Ovary (tissue), 9 donors: ENCODE data around the gene PIK3R1. TPM values are rescaled to one million over a fixed set of nuclear protein-coding genes. Genes with fewer than 3 reads are reported as not detected.

Source experiments
- DNase-seq, 5 donors: peaks; one replicate each; pipeline ENCODE4 v3.0.0-alpha.2; 2019 to 2020
- H3K27ac ChIP-seq, 2 donors: fragments of 200-600 bp; one replicate each; pipeline versions ENCODE4 v1.5.1 to v1.8.0; 2019 to 2022
- H3K27me3 ChIP-seq: fragments of 200-600 bp; one replicate; pipeline ENCODE4 v1.8.0; 2022
- H3K36me3 ChIP-seq: fragments of 200-600 bp; sonication (generic); one replicate; pipeline ENCODE4 v1.5.1; 2019
- H3K4me1 ChIP-seq: one replicate; pipeline ENCODE4 v1.8.1; 2013; ENCODE audit warnings: mild to moderate bottlenecking, moderate library complexity; ENCODE audit not compliant: insufficient read depth
- H3K4me3 ChIP-seq: fragments of 200-600 bp; sonication (generic); one replicate; pipeline ENCODE4 v1.5.1; 2017
- H3K9me3 ChIP-seq, 2 donors: fragments of 200-600 bp in 1 of 2; sonication (generic) in 1 of 2; one replicate each; pipeline versions ENCODE4 v1.5.1 to v1.8.1; 2013 to 2019; ENCODE audit warnings: mild to moderate bottlenecking in 1 of 2, moderate library complexity in 1 of 2
- EP300 ChIP-seq: sonication (generic); formaldehyde crosslinking; IDR thresholded peaks from one replicate; pipeline ENCODE4 v1.6.1; 2017; ENCODE audit warnings: antibody characterized with exemption
- POLR2A ChIP-seq: fragments of 450-650 bp; IDR thresholded peaks from one replicate; pipeline ENCODE4 v1.6.1; 2017; ENCODE audit warnings: antibody characterized with exemption, mild to moderate bottlenecking, moderate library complexity
- WGBS, 3 donors: extraction: QIAGEN DNeasy Blood & Tissue Kit in 1 of 3; methylation state at CpG; one replicate each; pipeline versions ENCODE4 v1.1.5 to v1.1.7; 2013 to 2017; 5-methylcytosine and 5-hydroxymethylcytosine counted together
- intact Hi-C, 4 donors: fragments of 100-400 bp; cut with DNase I; formaldehyde crosslinking; loops; one replicate each; pipeline versions ENCODE4 v1.11.0 to v1.15.1; 2022 to 2023
- polyA plus RNA-seq, 2 donors: library from polyadenylated mRNA; stranded (reverse); fragments of 200-250 nt in 1 of 2; fragments of 350-450 nt in 1 of 2; fragmentation: Illumina TruSeq in 1 of 2; extraction: RNeasy Lipid Tissue Mini Kit (QIAGEN cat#74804) in 1 of 2; gene quantifications; one replicate each; pipeline ENCODE4 v1.2.3, GENCODE V29; 2013 to 2014
- total RNA-seq, 7 donors: library from RNA; depleted of rRNA in 2 of 7; stranded (reverse); fragments of >200 nt in 2 of 7; fragmentation: NEBNext Ultra II Directional in 3 of 7; extraction: Animal tissue kit (Norgen Biotek cat#: 25700) in 3 of 7; gene quantifications; one replicate each; pipeline versions ENCODE4 v1.1.0 to v1.2.4, GENCODE V29; 2016 to 2023
- TF ChIP-seq, protein P1 (sequence below), 3 donors: fragments of 450-650 bp in 2 of 3; fragments of 200-600 bp in 1 of 3; IDR thresholded peaks; one replicate each; pipeline versions ENCODE4 v1.5.1 to v1.8.0; 2016 to 2022; ENCODE audit warnings: antibody characterized with exemption in 3 of 3, mild to moderate bottlenecking in 1 of 3
- donor health status: DM: no; HTN: no; CAD: no; lungs with moderate emphysema.
- donor health status: DM: no; HTN: no; CAD: no.
- donor health status: Bipolar disorder and iron deficiency.
- donor health status: DM: yes; HTN: yes; CAD: no.
- donor health status: DM: no; HTN: no; CAD: no.
- donor health status: DM: yes; HTN: yes; CAD: no.

PIK3R1 gene
- total and polyA plus RNA-seq, 9 donors: 25.2 to 206 (median 81.2) TPM

DNA sequence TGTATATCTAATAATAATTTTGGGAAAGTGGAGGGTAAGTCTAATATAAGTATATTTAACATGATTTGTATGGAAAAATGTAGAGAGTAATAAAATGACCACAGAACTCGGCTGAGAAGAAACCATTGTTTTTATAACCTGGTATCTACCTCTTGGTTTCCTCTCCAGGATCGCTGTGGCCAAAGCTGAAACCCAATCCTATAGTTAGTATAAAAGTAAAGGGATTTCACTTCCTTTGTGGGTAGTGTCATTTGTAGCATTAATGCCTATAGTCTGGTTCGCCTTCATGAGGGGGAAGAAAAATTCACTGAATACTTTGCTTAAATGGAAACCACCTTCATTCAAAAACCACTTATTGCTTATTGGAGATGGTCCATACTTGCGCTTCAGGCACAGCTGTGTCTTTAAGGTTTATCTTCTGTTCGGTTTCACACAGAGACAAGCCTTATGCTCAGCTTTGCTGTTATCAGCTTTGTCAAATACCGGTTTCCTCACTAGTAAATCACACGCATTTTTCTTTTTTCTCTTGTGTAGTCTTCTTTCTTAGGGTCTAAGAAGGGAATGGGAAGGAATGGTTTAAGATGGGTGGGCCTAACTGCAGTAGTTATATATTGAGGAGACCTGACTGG lies 12.1 kb downstream of the PIK3R1 start:
- intact Hi-C loops: no loop called here
- Histone ChIP-seq H3K9me3 (no peaks in the 10 kb centered on the region), H3K4me3 (no peak overlapping the region), H3K27ac (no peak overlapping the region), H3K36me3 (no peaks in the 10 kb centered on the region), H3K4me1 (peaks cover 18% of the 10 kb centered on the region), H3K27me3 (no peaks in the 10 kb centered on the region)
- WGBS, 3 donors: 67 to 69% (median 68%) methylated on average over 7 of the region's 7 CpGs
- DNase-seq: no peak
- TF ChIP-seq EP300 (no peak), POLR2A (no peak)
- TF ChIP-seq, protein P1, sequence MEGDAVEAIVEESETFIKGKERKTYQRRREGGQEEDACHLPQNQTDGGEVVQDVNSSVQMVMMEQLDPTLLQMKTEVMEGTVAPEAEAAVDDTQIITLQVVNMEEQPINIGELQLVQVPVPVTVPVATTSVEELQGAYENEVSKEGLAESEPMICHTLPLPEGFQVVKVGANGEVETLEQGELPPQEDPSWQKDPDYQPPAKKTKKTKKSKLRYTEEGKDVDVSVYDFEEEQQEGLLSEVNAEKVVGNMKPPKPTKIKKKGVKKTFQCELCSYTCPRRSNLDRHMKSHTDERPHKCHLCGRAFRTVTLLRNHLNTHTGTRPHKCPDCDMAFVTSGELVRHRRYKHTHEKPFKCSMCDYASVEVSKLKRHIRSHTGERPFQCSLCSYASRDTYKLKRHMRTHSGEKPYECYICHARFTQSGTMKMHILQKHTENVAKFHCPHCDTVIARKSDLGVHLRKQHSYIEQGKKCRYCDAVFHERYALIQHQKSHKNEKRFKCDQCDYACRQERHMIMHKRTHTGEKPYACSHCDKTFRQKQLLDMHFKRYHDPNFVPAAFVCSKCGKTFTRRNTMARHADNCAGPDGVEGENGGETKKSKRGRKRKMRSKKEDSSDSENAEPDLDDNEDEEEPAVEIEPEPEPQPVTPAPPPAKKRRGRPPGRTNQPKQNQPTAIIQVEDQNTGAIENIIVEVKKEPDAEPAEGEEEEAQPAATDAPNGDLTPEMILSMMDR (IDR thresholded peaks at IDR 0.05): no peak

DNA sequence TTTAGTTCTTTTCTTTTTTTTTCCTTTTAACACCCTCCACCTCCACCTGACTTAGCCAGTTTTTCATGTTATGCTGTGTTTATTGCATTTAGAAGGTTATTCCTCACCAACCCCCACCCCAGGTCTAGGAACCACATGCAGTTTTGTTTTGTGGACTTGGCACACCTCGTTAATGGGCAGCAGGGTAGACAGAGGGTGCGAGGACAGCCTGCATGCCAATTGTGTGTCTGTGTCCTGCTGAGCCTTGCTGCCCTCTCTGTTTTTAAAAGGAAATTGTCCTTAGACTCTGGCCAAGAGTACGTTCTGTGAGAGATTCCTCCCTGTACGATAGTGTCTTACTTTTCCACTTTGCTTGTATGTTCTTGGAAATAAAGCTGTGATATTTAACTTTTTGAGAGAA lies 13.9 kb downstream of the PIK3R1 start:
- Histone ChIP-seq H3K4me3 (no peak overlapping the region), H3K27ac (no peak overlapping the region), H3K4me1 (peaks cover 18% of the 10 kb centered on the region), H3K36me3 (no peaks in the 10 kb centered on the region), H3K9me3 (no peaks in the 10 kb centered on the region), H3K27me3 (no peaks in the 10 kb centered on the region)
- intact Hi-C loops: no loop called here
- 76 to 87% (median 85%) methylated on average over 4 of the region's 4 CpGs for WGBS, 3 donors
- no peak for DNase-seq
- TF ChIP-seq, protein P1 (IDR thresholded peaks at IDR 0.05): no peak
- TF ChIP-seq EP300: no peak

GRCh38 chr5:68230285-68230684 lies 14.7 kb downstream of the PIK3R1 start:
- WGBS, 3 donors: 79 to 90% (median 84%) methylated on average over 1 of the region's 1 CpG
- DNase-seq: no peak
- Histone ChIP-seq H3K9me3 (no peaks in the 10 kb centered on the region), H3K27me3 (no peaks in the 10 kb centered on the region), H3K36me3 (no peaks in the 10 kb centered on the region), H3K4me3 (no peak overlapping the region), H3K27ac (no peak overlapping the region), H3K4me1 (peaks cover 15% of the 10 kb centered on the region)
- TF ChIP-seq EP300: no peak
- TF ChIP-seq, protein P1 (IDR thresholded peaks at IDR 0.05): no peak
- intact Hi-C loops: no loop called here

- H3K4me3 ChIP-seq: no peak overlapping the region
- H3K9me3 ChIP-seq: no peaks in the 10 kb centered on the region
- peaks cover 13% of the 10 kb centered on the region for H3K4me1 ChIP-seq
- no peak for DNase-seq
- 90 to 91% (median 91%) methylated on average over 5 of the region's 5 CpGs for WGBS, 3 donors
- H3K27ac ChIP-seq: no peak overlapping the region
- no peaks in the 10 kb centered on the region for H3K36me3 ChIP-seq
- no peaks in the 10 kb centered on the region for H3K27me3 ChIP-seq
- intact Hi-C loops: no loop called here
- TF ChIP-seq EP300 (no peak), POLR2A (no peak)
- TF ChIP-seq, protein P1 (IDR thresholded peaks at IDR 0.05): no peak
Measured at GRCh38 chr5:68231414-68232076, 16.0 kb downstream of the PIK3R1 start.
